Spleen (tissue), 11 donors: ENCODE measurements around the gene SLC5A11. TPM values are rescaled to one million over a fixed set of nuclear protein-coding genes. Genes with fewer than 3 reads are reported as not detected.

Source experiments
- DNase-seq: peaks from one replicate; pipeline ENCODE4 v3.0.0-alpha.2; 2020
- H3K27ac ChIP-seq, 8 donors: fragments of 200-600 bp; sonication (generic) in 7 of 8; 1 replicate in 4 of 8; 2 replicates in 4 of 8; pipeline versions ENCODE4 v1.5.0 to v1.8.0; 2016 to 2021; ENCODE audit warnings: inconsistent platforms in 4 of 8, mild to moderate bottlenecking in 4 of 8, moderate library complexity in 1 of 8
- H3K27me3 ChIP-seq, 7 donors: fragments of 200-600 bp; sonication (generic) in 6 of 7; replicated peaks in 1 of 7; 1 replicate in 4 of 7; 2 replicates in 3 of 7; pipeline versions ENCODE4 v1.5.0 to v1.8.0; 2016 to 2021; ENCODE audit warnings: inconsistent platforms in 3 of 7, mild to moderate bottlenecking in 1 of 7
- H3K36me3 ChIP-seq, 6 donors: fragments of 200-600 bp; sonication (generic) in 5 of 6; 1 replicate in 4 of 6; 2 replicates in 2 of 6; pipeline versions ENCODE4 v1.5.0 to v1.8.0; 2016 to 2021; ENCODE audit warnings: inconsistent platforms in 2 of 6
- H3K4me1 ChIP-seq, 6 donors: fragments of 200-600 bp; sonication (generic) in 5 of 6; 1 replicate in 3 of 6; 2 replicates in 3 of 6; pipeline versions ENCODE4 v1.5.0 to v1.8.0; 2016 to 2021; ENCODE audit warnings: inconsistent platforms in 3 of 6
- H3K4me3 ChIP-seq, 8 donors: fragments of 200-600 bp; sonication (generic) in 7 of 8; 1 replicate in 4 of 8; 2 replicates in 4 of 8; pipeline versions ENCODE4 v1.5.0 to v1.8.0; 2016 to 2021; ENCODE audit warnings: inconsistent platforms in 4 of 8, mild to moderate bottlenecking in 4 of 8, moderate library complexity in 2 of 8
- H3K9me3 ChIP-seq, 8 donors: fragments of 200-600 bp; sonication (generic) in 7 of 8; 1 replicate in 4 of 8; 2 replicates in 4 of 8; pipeline versions ENCODE4 v1.5.0 to v1.8.0; 2016 to 2021; ENCODE audit warnings: inconsistent platforms in 4 of 8
- POLR2A ChIP-seq, 3 donors: fragments of 450-650 bp; IDR thresholded peaks; one replicate each; pipeline ENCODE4 v1.5.1; 2017; ENCODE audit warnings: antibody characterized with exemption in 3 of 3, mild to moderate bottlenecking in 1 of 3
- POLR2AphosphoS5 ChIP-seq, 3 donors: sonication (generic); formaldehyde crosslinking; IDR thresholded peaks; one replicate each; pipeline ENCODE4 v1.5.1; 2017; ENCODE audit warnings: antibody characterized with exemption in 3 of 3
- WGBS, 5 donors: extraction: QIAGEN DNeasy Blood & Tissue Kit in 3 of 5; methylation state at CpG; one replicate each; pipeline versions ENCODE4 v1.1.5 to v1.1.7; 2013 to 2018; 5-methylcytosine and 5-hydroxymethylcytosine counted together
- intact Hi-C: fragments of 100-400 bp; cut with DNase I; formaldehyde crosslinking; loops from one replicate; pipeline ENCODE4 v1.15.0; 2023; ENCODE audit warnings: low total_unique reads
- polyA plus RNA-seq, 3 donors: library from polyadenylated mRNA; stranded (reverse); fragments of 200-250 nt; gene quantifications; one replicate each; pipeline ENCODE4 v1.2.1, GENCODE V29; 2013
- total RNA-seq, 7 donors: library from RNA; depleted of rRNA in 3 of 7; stranded (reverse); fragments of >200 nt in 3 of 7; fragmentation: NEBNext Ultra II Directional in 4 of 7; extraction: Animal tissue kit (Norgen Biotek cat#: 25700) in 4 of 7; gene quantifications; one replicate each; pipeline versions ENCODE4 v1.1.0 to v1.2.1, GENCODE V29; 2016 to 2021
- TF ChIP-seq, protein P1 (sequence below), 11 experiments: fragments of 200-600 bp in 7 of 11; fragments of 450-650 bp in 4 of 11; sonication (generic) in 4 of 11; IDR thresholded peaks in 8 of 11; conservative IDR thresholded peaks in 3 of 11; 1 replicate in 7 of 11; 2 replicates in 4 of 11; pipeline versions ENCODE4 v1.4.0 to v1.8.0; 2016 to 2021; ENCODE audit warnings: antibody characterized with exemption in 11 of 11, inconsistent platforms in 4 of 11, mild to moderate bottlenecking in 1 of 11
- donor health status: healthy with polysubstance abuse.
- donor health status: DM: no; HTN: no; CAD: no; lungs with moderate emphysema.
- donor health status: DM: no; HTN: no; CAD: no.
- donor health status: Bipolar disorder and iron deficiency.
- donor health status: healthy.
- donor health status: DM: no; HTN: no; CAD: no.
- donor health status: DM: yes; HTN: yes; CAD: no.

The SLC5A11 gene
- total and polyA plus RNA-seq, 10 donors = 0.14 to 1.9 (median 0.46) TPM; not detected in 3

DNA sequence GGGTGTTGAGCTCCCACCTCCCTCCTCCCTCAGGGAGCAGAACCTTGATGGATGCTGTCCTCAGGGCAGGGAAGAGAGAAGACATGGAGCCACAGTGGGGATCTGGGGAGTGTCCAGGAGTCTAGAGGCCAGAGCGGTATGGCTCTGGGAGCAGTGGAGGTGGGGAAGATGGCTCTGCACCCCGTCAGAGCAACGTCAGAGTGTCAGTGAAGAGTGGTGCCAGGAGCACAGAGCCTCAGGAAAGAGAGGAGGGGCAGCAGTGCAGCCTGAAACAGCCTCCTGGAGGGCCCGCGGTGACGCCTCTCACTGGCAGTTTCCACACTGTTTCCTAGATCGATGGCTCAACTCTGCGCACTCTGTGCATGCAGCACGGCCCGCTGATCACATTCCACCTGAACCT, 23.2 kb upstream of the SLC5A11 start:
- Histone ChIP-seq H3K36me3 (peaks cover 3 to 100% (median 95%) of the 10 kb centered on the region in 6 donors), H3K9me3 (no peaks in the 10 kb centered on the region), H3K27me3 (no peaks in the 10 kb centered on the region), H3K4me1 (no peaks in the 10 kb centered on the region), H3K4me3 (no peak overlapping the region), H3K27ac (peak overlapping the region in 1 of 8 donors; percentile 26)
- intact Hi-C loops = no loop called here
- WGBS, 5 donors = 85 to 97% (median 95%) methylated on average over 9 to 10 of the region's 10 CpGs
- TF ChIP-seq POLR2A (IDR thresholded peaks at IDR 0.05) = no peak
- peak in 1 of 3 donors; percentile 15 for TF ChIP-seq POLR2AphosphoS5 (IDR thresholded peaks at IDR 0.05)
- TF ChIP-seq, protein P1, sequence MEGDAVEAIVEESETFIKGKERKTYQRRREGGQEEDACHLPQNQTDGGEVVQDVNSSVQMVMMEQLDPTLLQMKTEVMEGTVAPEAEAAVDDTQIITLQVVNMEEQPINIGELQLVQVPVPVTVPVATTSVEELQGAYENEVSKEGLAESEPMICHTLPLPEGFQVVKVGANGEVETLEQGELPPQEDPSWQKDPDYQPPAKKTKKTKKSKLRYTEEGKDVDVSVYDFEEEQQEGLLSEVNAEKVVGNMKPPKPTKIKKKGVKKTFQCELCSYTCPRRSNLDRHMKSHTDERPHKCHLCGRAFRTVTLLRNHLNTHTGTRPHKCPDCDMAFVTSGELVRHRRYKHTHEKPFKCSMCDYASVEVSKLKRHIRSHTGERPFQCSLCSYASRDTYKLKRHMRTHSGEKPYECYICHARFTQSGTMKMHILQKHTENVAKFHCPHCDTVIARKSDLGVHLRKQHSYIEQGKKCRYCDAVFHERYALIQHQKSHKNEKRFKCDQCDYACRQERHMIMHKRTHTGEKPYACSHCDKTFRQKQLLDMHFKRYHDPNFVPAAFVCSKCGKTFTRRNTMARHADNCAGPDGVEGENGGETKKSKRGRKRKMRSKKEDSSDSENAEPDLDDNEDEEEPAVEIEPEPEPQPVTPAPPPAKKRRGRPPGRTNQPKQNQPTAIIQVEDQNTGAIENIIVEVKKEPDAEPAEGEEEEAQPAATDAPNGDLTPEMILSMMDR (IDR thresholded peaks at IDR 0.05 in 8 of 11, conservative IDR thresholded peaks at IDR 0.05 in 3 of 11) = no peak
- no peak for DNase-seq

DNA sequence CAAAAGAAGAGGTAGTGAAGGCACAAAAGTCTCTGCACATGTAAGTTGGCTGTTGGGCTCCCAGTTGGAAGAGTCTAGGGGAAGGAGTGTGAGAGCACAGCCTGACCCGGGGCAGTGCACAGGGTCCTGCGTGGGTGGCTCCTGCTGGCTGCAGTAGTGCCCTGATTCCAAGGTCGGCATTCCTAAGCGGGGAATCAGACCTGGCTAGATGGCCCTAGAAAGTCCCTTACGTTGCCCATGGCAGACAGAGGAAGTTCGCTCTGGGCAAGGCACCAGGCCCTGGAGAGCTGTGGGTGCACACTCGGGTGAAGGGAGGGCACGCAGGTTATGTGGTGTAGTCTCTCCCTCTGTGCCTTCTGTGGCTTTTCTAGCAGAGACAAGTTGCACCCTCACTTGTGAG, 22.8 kb upstream of the SLC5A11 start:
- Histone ChIP-seq H3K27me3 (no peaks in the 10 kb centered on the region), H3K4me1 (no peaks in the 10 kb centered on the region), H3K4me3 (no peak overlapping the region), H3K9me3 (no peaks in the 10 kb centered on the region), H3K27ac (peak overlapping the region in 1 of 8 donors; percentile 26), H3K36me3 (peaks cover 3 to 100% (median 95%) of the 10 kb centered on the region in 6 donors)
- intact Hi-C loops = no loop called here
- WGBS, 5 donors = 83 to 94% (median 93%) methylated on average over 8 of the region's 8 CpGs
- no peak for TF ChIP-seq POLR2A (IDR thresholded peaks at IDR 0.05)
- TF ChIP-seq POLR2AphosphoS5 (IDR thresholded peaks at IDR 0.05) = peak in 1 of 3 donors; percentile 28
- no peak for DNase-seq

DNA sequence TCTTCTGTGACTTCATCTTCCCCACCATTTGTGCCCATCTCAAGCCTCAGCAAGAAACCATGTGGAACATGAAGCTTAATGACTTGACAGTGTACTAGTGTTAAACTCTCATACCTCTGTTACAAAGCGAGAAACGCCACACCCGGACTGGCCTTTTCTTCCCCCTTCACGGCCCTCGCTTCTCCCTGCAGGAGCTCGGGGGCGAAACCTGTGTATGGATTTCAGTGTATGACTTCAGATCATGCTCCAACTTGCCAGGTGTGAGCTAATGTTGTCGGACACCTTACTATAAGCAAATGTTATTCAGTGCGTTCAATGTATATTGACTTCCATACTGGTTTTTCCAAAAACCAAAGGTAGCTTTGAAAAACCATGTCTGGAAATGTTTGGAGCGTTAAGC, 20.1 kb upstream of the SLC5A11 start:
- TF ChIP-seq POLR2AphosphoS5 (IDR thresholded peaks at IDR 0.05) (no peak), POLR2A (IDR thresholded peaks at IDR 0.05) (no peak)
- TF ChIP-seq, protein P1 (IDR thresholded peaks at IDR 0.05 in 8 of 11, conservative IDR thresholded peaks at IDR 0.05 in 3 of 11) = no peak
- Histone ChIP-seq H3K4me3 (no peak overlapping the region), H3K4me1 (no peaks in the 10 kb centered on the region), H3K27me3 (no peaks in the 10 kb centered on the region), H3K36me3 (peaks cover 3 to 91% (median 81%) of the 10 kb centered on the region in 6 donors), H3K9me3 (no peaks in the 10 kb centered on the region), H3K27ac (no peak overlapping the region)
- intact Hi-C loops = no loop called here
- DNase-seq = no peak
- 94 to 97% (median 96%) methylated on average over 10 of the region's 10 CpGs for WGBS, 5 donors

DNA sequence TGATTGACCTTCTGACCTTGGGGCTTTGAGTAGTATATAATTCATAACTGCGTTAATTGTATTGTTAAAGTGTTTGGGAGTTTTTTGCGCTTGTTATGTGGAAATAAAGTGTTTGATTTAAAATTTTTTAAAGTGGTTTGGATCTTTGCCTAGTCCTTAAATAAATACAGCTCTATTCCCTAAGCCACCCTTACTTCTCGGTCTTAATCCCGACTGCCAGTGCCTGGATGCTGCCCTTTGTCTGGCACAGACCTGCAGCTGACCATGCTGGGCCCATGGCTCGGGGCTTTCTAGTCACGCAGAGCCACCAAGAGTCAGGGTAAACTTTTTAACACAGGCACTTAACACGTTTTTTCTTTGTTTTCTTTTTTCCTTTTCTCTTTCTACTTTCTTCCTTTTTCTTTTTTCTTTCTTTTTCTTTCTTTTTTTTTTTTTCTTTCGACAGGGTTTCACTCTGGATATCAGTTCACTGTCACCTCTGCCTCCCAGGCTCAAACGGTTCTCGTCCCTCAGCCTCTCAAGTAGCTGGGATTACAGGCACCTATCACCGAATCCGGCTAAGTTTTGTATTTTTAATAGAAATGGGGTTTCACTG, 19.6 kb upstream of the SLC5A11 start:
- Histone ChIP-seq H3K27ac (no peak overlapping the region), H3K4me3 (no peak overlapping the region), H3K36me3 (peaks cover 3 to 86% (median 76%) of the 10 kb centered on the region in 6 donors), H3K4me1 (no peaks in the 10 kb centered on the region), H3K9me3 (no peaks in the 10 kb centered on the region), H3K27me3 (no peaks in the 10 kb centered on the region)
- intact Hi-C loops = no loop called here
- DNase-seq = no peak
- 90 to 96% (median 92%) methylated on average over 12 of the region's 12 CpGs for WGBS, 5 donors
- TF ChIP-seq POLR2A (IDR thresholded peaks at IDR 0.05) (no peak), POLR2AphosphoS5 (IDR thresholded peaks at IDR 0.05) (no peak)
- TF ChIP-seq, protein P1 (IDR thresholded peaks at IDR 0.05 in 8 of 11, conservative IDR thresholded peaks at IDR 0.05 in 3 of 11) = no peak
